HG03103 (cell line): Measurements from ENCODE around the gene DBNDD1.
"Not testable (repeated sequence)": the region's sequence is repeated elsewhere in the genome, so short reads cannot be mapped to it uniquely, and the experiment has no call there.

Experiments
- ATAC-seq: cut with Tn5 transposase; IDR thresholded peaks from one replicate; pipeline ENCODE4 v1.9.1; 2021; ENCODE audit warnings: low read depth; ENCODE audit not compliant: unreplicated experiment

Gene DBNDD1, protein sequence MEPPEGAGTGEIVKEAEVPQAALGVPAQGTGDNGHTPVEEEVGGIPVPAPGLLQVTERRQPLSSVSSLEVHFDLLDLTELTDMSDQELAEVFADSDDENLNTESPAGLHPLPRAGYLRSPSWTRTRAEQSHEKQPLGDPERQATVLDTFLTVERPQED

DNA sequence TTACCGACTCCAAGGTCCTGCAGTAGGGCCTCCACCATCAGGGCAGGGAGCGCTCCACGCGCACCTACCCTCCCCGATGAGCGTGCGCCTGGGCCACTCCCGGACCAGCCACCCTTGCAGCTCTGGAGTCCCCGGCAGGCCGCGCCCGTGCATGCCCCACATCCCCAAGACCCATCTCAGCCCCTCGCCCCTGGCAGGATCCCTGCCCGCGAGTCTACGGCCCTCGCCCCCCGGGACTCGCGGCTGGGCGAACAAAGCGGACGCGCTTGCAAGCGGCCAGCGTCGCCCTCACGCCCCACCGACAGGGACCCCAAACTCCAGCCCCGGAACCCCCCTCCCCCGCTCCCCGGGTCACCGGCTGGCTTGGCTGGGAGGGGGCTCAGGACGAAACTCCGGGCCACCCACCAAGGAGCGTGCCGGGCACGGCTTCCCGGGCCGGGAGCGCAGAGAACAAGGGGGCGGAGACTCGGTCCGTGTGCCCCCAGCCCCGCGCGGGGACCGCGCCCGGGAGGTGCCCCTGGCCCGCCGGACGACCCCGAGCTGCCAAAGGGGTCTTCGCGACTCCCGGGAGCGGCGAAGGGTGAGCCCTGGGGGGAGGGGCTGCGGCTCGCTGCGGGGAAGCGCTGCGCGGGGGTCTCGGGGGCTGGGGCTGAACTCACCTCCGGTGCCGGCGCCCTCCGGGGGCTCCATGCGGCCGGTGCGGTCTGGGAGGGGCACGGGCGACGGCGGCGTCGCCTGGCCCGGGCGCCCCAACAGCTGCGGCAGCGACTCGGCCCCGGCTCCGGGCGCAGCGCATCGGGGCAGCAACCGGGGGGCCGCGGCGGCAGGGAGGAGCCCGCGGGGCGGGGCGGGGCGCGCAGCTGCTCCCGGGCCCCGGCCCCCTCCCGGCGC lies at the start of gene DBNDD1:
DBNDD1 (minus strand) TSS at position 805 of the 891 bp plus-strand sequence; CDS start at position 690, 115 bp downstream.
- ATAC-seq, result no peak

DNA sequence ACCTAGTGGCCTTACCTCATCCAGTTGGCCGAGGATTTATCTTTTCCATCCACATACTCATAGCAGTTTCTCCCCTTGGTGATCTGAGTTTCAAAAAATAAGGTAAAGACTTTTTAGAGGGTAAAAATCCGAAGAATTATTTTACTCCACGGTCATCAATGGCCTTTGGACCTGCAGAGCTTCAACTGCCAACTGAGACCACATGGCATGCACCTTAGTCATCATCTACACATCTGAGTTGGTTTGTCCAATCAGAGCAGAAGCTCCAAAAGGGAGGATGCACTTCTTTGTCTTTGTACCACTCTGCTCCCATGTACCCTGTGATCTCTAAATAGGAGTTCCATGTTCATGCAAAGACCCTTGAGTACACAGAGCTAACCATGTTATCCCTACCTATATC lies 42.2 kb upstream of the DBNDD1 start:
- no peak for ATAC-seq

DNA sequence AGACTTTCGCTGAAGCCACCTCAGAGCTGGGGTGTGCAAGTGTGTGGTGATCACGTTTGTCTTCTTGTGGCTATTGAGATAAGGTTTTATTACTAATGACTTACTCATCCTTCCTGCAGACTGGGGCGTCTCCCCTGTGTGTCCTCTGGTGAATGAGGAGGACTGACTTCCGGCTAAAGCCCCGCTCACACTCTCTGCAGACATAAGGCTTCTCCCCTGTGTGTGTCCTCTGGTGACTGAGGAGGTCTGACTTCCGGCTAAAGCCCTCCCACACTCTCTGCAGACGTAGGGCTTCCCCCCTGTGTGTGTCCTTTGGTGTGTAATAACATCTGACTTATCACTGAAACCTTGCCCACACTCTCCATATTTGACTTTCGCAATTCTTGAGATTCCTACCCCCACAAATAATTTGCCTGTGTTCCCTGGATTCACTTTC lies 38.5 kb upstream of the DBNDD1 start:
- ATAC-seq, result no peak

DNA sequence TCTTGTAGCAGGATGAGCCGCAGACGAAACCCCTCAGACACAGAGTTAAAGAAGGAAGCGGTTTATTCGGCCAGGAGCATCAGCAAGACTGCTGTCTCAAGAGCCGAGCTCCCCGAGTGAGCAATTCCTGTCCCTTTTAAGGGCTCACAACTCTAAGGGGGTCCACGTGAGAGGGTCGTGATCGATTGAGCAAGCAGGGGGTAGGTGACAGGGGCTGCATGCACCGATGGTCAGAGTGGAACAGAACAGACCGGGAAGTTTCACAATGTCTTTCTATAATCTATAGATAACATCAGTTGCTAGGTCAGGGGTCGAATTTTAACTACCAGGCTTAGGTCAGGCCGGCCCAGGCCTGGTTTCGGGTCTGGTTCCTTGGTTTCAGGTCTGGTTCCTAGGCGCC lies 37.3 kb upstream of the DBNDD1 start:
- ATAC-seq, result not testable (repeated sequence)

DNA sequence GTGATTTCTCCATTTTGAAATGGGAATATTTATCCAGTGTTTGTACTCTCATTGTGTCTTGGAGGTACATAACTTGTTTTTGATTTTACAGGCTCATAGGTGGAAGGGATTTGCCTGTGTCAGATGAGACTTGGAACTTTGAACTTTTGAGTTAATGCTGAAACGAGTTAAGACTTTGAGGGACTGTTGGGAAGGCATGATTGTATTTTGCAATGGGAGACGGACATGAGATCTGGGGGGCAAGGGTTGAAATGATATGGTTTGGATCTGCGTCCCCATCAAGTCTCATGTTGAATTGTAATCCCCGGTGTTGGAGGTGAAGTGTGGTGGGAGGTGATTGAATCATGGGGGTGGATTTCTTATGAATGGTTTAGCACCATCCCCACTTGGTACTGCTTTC lies 36.1 kb upstream of the DBNDD1 start:
- no peak for ATAC-seq

DNA sequence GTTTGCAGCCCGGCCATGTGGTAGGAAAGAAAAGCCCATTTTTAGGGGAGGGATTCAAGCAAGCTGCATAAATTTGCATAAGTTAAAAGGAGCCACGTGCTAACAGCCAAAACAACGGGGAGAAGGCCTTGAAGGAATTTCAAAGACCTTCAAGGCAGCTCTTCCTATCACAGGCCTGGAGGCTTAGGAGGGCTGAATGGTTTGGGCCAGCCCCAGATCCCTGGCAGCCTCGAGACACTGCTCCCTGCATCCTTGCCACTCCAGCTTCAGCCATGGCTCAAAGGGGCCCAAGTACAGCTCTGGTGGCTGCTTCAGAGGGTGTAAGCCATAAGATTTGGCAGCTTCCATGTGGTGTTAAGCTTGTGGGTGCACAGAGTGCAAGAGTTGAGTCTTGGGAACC lies 35.3 kb upstream of the DBNDD1 start:
- no peak for ATAC-seq

DNA sequence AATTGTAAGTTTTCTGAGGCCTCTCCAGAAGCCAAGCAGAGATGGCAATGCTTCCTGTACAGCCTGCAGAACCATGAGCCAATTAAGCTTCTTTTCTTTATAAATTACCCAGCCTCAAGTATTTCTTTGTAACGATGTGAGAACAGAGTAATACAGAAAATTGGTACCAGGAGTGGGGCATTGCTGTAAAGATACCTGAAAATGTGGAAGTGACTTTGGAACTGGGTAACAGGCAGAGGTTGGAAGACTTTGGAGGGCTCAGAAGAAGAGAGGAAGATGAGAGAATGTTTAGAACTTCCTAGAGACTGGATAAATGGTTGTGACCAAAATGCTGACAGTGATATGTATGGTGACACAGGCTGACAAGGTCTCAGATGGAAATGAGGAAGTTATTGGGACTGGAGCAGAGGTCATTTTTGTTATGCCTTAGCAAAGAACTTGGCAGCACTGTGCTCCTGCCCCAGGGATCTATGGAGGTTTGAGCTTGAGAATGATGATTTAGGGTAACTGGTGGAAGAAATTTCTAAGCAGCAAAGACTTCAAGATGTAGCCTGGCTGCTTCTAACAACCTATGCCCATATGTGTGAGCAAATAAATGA lies 34.7 kb upstream of the DBNDD1 start:
- no peak for ATAC-seq

DNA sequence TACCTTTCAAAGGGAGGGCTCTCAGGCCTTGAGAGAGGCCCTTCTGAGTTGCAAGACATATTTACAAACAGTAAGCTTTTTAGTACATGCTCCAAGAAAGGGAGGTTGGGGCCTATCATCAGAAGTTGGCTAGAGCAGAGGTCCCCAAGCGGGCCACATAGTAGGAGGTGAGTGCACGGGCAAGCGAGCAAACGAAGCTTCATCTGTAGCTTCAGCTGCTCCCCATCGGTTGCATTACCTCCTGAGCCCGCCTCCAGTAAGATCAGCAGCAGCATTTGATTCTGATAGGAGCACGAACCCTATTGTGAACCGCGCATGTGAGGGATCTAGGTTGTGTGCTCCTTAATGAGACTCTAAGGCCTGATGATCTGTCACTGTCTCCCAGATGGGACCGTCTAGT lies 31.7 kb upstream of the DBNDD1 start:
- ATAC-seq, result no peak

DNA sequence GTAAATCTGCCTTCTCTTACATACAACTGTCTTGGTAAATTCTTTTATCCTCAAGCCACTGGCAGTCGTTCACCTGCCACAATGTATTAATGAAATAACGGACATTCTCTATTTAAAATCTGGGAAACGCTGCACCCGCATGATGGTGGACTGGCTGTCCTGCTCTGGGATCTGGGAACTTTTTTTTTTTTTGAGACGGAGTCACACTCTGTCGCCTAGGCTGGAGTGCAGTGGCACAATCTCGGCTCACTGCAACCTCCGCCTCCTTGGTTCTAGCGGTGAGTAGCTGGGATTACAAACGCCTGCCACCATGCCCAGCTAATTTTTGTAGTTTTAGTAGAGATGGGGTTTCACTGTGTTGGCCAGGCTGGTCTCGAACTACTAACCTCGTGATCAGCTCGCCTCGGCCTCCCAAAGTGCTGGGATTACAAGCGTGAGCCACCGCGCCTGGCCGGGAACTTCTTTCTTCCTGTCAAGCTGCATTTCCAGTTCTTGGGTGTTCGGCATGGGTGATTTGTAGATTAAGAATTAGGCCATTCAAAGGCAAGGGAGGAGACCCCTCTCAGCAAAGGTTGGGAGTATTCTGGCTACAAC lies 29.6 kb upstream of the DBNDD1 start:
- no peak for ATAC-seq

DNA sequence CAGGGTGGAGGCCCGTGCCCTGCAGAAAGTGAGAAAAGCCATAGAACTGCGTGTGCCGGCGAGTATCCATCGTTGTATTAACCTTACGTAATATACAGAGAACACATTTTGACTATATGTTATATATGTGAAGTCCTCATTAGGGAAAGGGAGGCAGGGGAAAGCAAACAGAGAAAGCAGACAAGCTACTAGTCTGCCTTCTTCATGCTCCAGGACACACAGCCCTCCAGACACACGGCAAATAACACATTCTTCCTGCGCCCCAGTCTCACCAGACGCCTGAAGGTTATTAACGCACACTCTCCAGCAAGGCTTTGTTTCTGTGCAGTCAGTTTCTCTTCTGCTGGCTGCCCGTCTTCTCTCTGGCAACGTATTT lies 29.1 kb upstream of the DBNDD1 start:
- ATAC-seq, result no peak

DNA sequence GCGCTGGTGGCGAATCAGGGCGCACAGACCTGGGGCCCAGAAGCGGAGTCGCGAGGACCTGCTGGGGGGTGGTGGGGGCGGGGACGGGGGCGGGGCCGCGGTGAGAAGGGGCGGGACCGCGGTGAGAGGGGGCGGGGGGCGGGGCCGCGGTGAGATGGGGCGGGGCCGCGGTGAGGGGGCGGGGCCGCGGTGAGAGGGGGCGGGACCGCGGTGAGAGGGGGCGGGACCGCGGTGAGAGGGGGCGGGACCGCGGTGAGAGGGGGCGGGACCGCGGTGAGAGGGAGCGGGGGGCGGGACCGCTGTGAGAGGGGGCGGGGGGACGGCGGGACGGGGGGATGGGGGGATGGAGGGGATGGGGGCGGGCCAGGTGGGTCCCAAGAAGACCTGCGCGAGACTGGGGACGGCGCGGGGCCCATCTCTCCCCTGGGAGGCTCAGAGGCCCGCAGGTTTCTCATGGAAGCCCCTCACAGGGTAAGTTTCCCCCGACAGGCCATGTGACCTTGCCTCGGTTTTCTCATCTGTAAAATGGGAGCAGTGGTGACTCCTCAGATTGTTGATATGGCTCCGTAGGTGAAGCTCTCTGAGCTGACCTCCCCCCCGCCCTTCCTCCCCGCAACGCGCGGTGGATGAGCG lies 28.6 kb upstream of the DBNDD1 start:
- no peak for ATAC-seq

DNA sequence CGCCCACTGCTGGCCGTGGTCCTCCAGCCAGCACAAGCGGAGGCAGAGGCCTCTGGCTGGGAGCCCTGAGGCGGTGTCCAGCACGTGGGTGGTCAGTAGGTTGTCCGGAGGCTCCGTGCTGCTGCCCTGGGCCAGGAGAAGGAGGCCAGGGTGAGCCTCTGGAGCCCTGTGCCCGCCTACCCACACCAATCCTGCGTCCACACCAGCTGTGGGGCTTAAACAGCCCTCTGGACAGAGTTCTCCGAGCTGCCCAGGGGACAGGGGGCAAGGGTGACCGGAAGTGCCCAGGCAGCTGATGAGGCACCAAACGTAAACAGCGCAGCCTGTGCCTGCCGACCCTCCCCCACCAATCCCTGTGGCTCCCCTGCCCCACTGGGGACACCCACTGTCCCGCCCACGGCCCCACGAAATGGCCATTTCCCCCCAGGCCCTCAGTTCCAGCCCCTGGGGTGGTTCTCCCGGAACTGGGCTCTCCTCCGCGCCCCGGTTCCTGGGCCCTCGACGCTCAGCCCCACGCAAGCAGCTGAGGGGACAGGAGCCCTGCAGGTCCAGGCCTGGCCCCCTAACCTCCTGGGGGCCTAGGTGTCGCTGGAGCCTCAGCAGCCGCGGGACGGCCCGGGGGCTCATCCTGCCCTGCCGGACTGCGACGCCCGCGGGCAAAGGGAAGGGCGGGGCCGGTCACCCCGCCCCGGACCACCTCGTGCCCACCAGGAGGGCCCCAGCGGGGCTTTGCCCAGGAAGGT lies 27.9 kb upstream of the DBNDD1 start:
- ATAC-seq, result no peak

DNA sequence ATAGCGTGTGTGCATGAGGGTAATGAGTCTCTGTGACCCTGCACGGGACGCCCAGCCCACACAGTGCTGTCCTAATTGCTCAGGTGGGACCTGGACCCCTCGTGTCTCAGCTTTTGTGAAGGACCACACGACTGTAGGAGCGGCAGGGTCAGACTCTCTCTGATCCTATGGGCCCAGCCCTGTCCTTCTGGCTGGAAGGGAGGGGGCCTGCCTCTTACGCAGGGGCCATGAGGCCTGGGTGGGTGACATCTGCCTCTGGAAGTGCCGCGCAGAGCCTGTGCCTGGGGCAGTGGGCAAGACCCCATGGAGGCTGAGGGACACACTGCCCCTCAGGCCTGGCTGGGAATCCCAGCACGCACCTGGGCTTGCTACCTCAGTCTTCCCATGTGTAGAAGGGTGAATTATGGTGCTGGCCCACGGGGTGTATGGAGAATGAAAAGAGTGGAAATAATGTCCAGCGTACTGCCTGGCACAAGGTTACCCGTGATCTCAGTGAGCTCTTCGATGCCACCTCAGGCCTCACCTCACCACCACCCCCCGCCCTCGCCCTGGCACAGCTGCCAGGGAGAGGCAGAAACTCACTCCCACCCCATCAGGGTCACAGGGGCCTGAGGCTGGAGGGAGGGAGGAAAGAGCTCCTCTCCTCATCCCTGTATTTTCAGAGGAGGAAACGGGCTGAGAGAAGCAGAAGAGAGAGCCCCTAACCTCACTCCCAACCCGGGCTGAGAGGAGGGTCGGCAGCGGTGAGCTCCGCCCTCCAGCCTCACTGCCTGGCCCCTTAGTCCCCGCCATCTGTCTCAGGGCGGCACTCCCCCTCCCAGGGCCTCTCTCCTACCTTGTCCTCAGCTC lies 27.1 kb upstream of the DBNDD1 start:
- no peak for ATAC-seq

DNA sequence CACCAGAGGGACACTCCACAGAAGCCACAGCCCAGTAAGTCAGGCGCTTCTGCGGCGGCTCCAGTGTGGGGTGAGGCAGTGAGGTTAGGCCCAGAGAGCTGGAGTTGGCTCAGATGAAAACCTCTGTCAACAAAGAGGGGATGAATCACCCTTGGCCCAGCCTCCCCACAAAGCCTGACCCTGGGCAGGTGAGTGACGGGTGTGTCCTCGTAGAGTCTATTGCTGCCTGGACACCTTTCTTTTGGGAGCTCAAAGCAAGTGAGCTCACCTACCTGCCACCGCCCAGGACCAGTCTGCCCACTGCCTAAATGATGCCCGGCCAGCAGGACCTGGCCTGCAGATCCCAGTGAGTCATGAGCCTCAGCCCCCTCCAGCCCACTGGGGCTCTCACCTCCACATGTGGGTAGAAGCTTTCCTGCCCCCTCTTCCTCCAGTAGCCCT lies 24.9 kb upstream of the DBNDD1 start:
- ATAC-seq, result no peak

DNA sequence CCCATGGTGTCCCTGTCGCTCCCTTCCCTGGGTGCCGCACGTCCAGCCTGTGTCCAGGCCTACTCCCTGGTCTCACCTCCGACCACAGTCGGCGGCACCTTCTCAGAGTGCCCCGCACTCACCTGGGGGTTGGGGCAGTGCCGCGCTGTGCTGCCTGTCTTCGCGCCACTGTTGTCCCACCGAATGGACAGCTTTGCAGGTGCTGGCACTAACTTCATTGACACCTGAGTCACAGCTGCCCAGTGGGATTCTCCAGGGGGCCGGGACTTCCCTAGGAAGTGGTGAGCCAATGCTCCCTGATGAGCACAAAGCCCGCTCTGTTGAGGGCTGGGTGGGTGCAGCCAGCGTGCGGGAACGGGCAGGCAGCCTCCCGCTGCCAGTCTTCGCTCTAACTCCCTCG lies 24.3 kb upstream of the DBNDD1 start:
- no peak for ATAC-seq

DNA sequence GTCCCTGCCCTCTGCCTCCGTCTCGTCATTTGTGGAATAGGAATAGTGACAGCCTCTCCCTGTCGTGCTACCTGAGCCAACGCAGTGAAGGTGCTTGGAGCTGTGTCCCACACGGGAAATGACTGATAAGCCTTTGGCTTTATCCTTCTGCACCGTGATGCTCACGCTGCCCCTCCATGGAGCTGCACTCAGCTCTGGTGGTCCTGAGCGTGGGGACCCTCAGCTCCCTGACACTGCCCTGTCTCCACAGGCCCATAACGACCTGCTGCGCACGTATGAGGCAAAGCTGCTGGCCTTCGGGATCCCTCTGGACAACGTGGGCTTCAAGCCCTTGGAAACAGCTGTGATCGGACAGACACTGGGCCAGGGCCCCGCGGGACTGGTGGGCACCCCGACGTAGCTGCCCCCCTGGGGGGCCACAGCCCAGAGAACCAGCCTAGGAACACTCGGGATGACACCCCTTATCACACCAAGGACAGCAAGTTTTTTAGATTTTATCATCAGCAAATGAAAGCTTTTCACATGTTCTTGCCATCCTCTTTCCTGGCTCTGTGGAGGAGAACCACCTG lies 23.8 kb upstream of the DBNDD1 start:
- ATAC-seq, result no peak

DNA sequence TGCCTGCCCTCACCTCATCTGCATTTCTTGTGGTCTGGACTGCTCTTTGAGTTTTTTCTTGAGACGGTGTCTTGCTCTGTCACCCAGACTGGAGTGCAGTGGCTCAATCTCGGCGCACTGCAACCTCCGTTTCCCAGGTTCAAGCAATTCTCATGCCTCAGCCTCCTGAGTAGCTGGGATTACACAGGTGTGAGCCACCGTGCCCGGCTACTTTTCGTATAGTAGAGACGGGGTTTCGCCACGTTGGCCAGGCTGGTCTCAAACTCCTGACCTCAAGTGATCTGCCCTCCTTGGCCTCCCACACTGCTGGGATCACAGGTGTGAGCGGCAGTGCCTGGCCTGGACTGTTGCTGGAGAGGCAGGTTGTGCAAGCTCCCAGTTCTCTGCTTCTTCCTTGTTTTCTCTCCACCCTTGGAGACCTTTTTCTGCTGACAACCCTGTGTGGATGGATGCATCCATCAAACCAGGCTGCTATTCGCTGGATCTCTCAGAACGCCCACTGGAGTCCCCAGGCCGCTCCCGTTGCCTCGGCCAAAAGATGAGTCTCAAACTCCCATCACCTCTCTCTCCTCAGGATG lies 22.7 kb upstream of the DBNDD1 start:
- no peak for ATAC-seq

DNA sequence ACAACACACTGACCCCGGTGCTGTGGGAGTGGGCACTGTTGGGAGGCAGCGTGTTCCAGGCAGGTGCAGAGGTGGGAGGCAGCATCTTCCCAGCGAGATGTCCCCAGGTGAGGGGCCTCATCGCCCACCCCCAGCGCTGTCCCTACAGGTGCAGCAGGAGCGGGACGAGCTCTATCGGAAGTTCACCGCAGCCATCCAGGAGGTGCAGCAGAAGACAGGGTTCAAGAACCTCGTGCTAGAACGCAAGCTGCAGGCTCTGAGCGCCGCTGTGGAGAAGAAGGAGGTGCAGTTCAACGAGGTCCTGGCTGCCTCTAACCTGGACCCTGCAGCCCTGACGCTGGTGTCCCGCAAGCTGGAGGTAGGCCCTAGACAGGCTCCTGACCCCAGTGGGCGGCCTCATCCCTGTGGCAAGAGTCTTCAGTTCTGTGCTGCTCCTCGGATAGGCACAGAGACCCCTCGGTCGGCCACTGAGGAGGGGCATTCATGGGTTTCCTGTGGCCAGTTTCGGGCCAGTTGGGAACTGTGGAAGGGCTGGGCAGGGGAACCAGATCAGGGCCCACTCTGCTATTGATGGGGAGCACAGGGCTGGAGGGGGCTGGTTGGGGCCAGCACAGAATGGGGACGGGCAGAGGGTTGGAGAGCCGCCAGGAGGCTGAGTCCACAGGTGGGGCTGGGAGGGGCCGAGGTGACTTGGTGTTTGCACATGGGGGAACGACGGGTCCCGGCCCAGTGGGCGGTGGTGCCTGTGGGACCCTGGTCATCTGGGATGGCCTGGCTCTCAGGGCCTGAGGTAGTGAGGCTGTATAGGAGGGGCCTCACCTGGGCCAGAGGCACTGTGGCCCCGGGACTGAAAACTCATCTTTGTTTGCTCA lies 21.1 kb upstream of the DBNDD1 start:
- no peak for ATAC-seq
